Adipocyte (in vitro differentiated cells): ENCODE measurements around the gene XG.
A peak's percentile ranks its signal among the peaks of the same experiment; 100 is the strongest.
"Not testable (repeated sequence)": the region's sequence is repeated elsewhere in the genome, so short reads cannot be mapped to it uniquely, and the experiment has no call there.

Experiments used
- DNase-seq: peaks from one replicate; pipeline ENCODE4 v3.0.0-alpha.2; 2015; ENCODE audit warnings: low read depth
- H3K27me3 ChIP-seq: replicated peaks from 2 replicates; pipeline ENCODE4 v1.7.0; 2013; ENCODE audit warnings: mild to moderate bottlenecking, low read length, moderate library complexity; ENCODE audit not compliant: control insufficient read depth, insufficient read depth
- H3K36me3 ChIP-seq: 2 replicates; pipeline ENCODE4 v1.7.0; 2013; ENCODE audit warnings: low read length, mild to moderate bottlenecking, moderate library complexity; ENCODE audit not compliant: control insufficient read depth, insufficient read depth, severe bottlenecking
- H3K4me1 ChIP-seq: 2 replicates; pipeline ENCODE4 v1.7.0; 2013; ENCODE audit warnings: mild to moderate bottlenecking, low read length, moderate library complexity; ENCODE audit not compliant: control insufficient read depth, insufficient read depth
- H3K4me3 ChIP-seq: 2 replicates; pipeline ENCODE4 v1.7.0; 2013; ENCODE audit warnings: mild to moderate bottlenecking, low read length, moderate library complexity
- H3K9ac ChIP-seq: 2 replicates; pipeline ENCODE4 v1.7.0; 2013; ENCODE audit warnings: mild to moderate bottlenecking, low read length, moderate library complexity
- H3K9me3 ChIP-seq: 2 replicates; pipeline ENCODE4 v1.7.0; 2013; ENCODE audit warnings: mild to moderate bottlenecking, low read length, moderate library complexity; ENCODE audit not compliant: control insufficient read depth

Gene XG

DNA sequence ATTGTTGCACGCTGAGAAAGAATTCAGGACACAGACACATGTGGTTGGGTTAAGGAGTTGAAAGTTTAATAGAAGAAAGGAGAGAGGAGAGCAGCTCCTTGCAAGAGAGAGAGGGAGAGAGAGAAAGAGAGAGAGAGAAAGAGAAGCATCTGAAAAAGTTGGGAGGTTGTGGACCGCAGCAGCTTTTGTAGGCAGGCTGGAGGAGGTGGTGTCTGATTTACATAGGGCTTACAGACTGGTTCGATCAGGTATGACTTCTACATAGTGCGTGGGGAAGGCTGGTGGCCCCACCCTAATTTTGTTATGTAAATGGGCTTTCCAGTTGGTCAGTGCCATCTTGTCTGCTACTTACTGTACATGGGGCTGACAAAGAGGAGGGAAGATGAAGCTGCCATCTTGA lies 49.4 kb downstream of the XG start:
- DNase-seq: no peak
- Histone ChIP-seq H3K4me3 (no peak overlapping the region), H3K9me3 (no peaks in the 10 kb centered on the region), H3K36me3 (peaks cover 5% of the 10 kb centered on the region), H3K4me1 (peaks cover 21% of the 10 kb centered on the region), H3K27me3 (no peaks in the 10 kb centered on the region), H3K9ac (no peak overlapping the region)

DNA sequence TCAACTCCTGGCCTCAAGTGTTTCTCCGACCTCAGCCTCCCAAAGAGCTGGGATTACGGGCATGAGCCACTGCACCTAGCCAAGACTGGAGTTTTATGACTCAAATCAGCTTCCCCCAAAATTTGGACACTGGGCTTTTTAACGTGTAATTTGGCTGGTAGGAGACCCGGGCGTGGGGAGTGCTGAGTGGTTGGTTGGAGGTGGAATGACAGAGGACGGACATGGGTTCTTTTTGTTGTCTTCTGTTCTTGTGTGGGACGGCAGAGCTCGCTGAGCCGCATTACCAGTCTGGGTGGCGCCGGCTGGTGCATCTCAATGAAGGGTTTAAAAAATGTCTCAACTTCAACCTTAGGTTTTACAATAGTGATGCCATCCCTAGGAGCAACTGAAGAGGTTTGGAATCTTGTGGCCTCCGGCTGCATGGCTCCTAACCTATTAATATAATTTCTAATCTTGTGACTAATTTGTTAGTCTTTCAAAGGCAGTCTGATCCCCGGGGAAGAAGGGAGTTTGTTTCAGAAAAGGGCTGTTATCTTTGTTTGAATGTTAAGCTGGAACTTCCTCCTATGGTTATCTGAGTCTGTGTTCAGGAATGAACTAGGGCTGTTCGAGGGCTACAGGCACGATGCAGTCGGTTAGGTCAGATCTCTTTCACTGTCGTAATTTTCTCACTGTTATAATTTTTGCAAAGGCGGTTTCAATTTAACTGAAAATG lies 50.7 kb downstream of the XG start:
- H3K27me3 ChIP-seq, H3K9ac ChIP-seq, H3K36me3 ChIP-seq, H3K4me3 ChIP-seq, H3K9me3 ChIP-seq: not testable (repeated sequence)
- peaks cover 21% of the 10 kb centered on the region for H3K4me1 ChIP-seq
- DNase-seq: peak; percentile 40

DNA sequence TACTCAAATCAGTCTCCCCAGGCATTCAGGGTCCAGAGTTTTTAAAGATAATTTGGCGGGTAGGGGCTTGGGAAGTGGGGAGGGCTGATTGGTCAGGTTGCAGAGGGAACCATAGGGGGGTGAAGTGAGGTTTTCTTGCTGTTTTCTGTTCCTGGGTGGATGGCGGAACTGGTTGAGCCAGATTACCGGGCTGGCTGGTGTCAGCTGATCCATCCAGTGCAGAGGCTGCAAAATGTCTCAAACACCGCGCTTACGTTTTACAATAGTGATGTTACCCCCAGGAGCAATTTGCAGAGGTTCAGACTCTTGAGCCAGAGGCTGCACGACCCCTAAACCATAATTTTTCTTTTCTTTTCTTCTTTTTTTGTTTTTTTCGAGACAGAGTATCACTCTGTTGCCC lies 51.6 kb downstream of the XG start:
- H3K36me3 ChIP-seq, H3K27me3 ChIP-seq, DNase-seq, H3K9me3 ChIP-seq, H3K9ac ChIP-seq, H3K4me3 ChIP-seq: not testable (repeated sequence)
- peaks cover 21% of the 10 kb centered on the region for H3K4me1 ChIP-seq

DNA sequence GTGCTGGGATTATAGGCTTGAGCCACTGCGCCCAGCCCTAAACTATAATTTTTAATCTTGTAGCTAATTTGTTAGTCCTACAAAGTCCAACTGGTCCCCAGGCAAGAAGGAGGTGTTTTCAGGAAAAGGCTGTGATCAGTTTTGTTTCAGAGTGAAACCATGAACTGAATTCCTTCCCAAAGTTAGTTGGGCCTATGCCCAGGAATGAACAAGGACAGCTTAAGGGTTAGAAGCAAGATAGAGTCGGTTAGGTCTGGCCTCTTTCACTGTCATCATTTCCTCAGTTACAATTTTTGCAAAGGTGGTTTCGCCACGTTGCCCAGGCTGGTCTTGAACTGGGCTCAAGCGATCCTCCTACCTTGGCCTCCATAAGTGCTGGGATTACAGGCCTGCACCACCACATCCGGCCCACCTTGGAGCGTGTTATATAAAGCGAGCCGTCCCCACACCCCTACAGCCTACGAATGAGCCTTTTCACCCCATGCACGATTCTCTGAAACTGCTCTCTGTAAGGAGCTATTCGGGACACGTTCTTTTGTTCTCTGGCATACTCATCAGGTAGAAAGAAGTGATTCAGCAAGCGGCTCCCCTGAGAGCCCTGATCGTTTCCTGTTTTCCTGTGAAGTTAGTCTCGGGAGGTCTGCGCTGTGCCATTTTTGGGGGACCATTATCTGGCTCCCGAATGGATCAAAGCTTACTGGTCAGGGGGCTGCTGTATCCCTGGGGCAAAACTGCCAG lies 52.4 kb downstream of the XG start:
- not testable (repeated sequence) for H3K9me3 ChIP-seq, H3K4me3 ChIP-seq, H3K36me3 ChIP-seq, H3K27me3 ChIP-seq
- Histone ChIP-seq H3K4me1 (peaks cover 21% of the 10 kb centered on the region), H3K9ac (peak overlapping the region; percentile 64)
- DNase-seq: peak; percentile 11

DNA sequence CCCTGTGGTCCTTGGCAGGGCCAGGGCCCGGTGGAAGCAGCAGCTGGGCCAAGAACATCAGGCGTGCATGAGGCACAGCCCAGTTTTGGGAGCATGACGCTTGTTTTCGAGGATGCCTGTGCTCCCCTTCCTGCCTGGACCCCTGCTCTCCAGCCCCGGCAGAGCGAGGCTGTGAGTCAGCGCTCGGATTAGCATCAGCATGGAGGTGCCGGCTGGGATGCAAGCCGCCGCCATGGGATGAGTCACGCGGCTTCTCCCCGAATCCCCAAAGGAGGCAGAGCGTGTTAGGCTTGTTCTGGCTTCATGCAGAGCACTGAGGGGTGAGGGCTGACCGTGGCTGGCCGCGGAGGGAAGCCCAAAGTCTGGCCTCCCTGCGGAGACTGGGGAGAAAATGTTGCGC lies 53.0 kb downstream of the XG start:
- Histone ChIP-seq H3K4me1 (peaks cover 21% of the 10 kb centered on the region), H3K4me3 (peak overlapping the region; percentile 63), H3K9ac (peak overlapping the region; percentile 82)
- H3K9me3 ChIP-seq, H3K27me3 ChIP-seq, H3K36me3 ChIP-seq: not testable (repeated sequence)
- DNase-seq: peak; percentile 88

DNA sequence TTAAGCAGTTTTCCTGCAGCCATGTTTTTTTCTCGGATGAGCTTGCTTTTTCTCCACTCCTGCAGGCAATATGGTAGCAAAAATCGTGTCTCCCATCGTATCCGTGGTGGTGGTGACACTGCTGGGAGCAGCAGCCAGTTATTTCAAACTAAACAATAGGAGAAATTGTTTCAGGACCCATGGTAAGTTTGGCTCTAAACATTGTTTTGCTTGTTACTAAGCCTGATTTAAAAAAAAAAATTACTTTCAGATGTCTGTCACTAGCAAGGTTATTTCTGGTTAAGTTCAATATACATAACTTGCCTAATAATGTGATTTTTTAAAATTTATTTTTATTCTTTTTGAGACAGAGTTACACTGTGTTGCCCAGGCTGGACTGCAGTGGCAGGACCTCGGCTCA lies 59.4 kb downstream of the XG start:
- H3K4me3 ChIP-seq: no peak overlapping the region
- no peak for DNase-seq
- H3K4me1 ChIP-seq: peaks cover 13% of the 10 kb centered on the region
- H3K9ac ChIP-seq: no peak overlapping the region
- peaks cover 5% of the 10 kb centered on the region for H3K36me3 ChIP-seq
- no peaks in the 10 kb centered on the region for H3K27me3 ChIP-seq
- H3K9me3 ChIP-seq: no peaks in the 10 kb centered on the region

DNA sequence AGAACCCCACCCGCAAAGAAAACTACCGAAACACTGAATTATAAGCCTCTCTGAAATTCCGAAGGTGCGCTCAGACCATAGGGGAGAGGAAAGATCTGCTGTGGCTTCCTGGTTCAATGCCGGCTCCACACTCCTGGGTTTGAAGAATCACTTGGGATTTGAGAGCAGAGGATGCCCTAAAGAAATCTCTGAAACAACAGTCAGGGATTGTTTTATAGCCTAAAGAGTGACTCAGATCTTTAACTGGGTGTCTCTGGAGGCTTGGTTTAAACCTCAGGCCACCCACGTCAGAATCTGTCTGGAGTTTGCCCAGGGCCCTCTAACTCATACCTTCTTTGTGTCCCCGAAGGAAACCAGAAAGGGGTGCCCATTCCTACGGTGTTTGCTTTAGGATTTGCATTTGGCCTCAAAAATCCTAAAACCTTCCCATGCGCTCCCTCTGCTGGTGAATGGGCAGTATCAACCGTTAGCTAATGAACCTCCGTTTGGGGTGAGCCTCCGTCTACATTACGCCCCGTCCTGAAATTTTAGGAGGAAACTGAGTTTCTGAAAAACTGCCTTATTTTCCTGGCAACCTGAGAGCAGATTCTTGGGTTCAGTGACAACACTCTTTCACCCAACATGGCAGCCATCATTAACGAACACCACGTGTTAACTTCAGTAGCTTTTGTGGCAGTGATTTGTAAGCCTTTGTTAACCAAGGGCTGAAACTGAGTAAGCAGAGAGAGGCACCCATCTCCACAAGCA lies 60.5 kb downstream of the XG start:
- Histone ChIP-seq H3K9ac (peak overlapping the region; percentile 50), H3K4me3 (peak overlapping the region; percentile 42), H3K4me1 (peaks cover 13% of the 10 kb centered on the region)
- not testable (repeated sequence) for H3K27me3 ChIP-seq, H3K9me3 ChIP-seq, H3K36me3 ChIP-seq
- peak; percentile 87 for DNase-seq

DNA sequence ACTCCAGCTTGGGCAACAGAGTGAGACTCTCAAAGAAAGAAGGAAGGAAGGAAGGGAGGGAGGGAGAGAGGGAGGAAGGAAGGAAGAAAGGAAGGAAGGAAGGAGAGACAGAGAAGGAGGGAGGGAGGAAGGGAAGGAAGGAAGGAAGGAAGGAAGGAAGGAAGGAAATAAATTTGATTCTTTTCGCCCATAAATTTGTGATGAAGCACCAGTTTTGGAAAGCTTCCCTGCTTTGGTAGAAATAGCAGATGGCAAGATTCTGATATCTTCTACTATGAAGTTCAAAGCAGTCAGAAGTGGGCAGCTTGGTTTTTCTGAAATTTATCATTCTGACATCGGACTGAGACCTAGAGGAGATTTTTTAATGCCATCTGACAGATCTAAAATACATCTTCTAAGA lies 65.2 kb downstream of the XG start:
- Histone ChIP-seq H3K9ac (no peak overlapping the region), H3K27me3 (no peaks in the 10 kb centered on the region), H3K36me3 (no peaks in the 10 kb centered on the region), H3K4me3 (no peak overlapping the region), H3K4me1 (peaks cover 19% of the 10 kb centered on the region), H3K9me3 (no peaks in the 10 kb centered on the region)
- no peak for DNase-seq

DNA sequence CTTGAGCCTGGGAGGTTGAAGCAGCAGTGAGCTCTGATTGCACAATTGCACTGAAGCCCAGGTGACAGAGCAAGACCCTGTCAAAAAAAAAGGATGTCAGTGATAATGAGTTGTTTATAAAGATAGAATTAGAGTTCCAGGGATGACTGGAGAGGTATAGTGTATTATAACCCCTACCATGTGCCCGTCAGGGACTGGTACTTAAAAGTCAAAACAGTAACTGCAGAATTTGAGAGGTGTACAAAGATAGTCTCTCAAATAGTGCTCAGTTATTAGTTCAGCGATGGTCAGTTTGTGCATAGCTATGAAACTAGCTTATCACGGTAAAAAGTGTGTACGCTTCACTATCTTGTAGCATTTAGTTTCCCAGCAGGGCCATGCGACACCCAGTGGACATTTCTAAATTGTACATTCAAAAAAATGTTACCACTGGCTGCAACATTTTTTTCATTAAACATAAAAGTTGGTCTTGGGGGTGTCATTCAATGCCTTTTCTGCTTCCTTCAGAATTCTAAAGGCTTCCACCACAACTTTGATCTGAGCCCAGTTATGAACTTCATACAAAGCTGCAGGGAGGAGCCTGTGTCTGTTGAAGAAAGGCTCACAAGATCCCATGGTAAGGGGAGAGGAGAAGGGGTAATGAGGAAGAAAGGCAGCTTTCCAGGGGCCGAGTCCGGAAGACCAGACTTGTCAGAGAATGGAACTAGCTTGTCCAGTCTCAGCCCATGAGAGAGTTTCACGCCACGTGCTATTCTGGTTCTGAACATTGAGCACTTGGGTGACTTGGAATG lies 67.7 kb downstream of the XG start:
- peak; percentile 64 for DNase-seq
- H3K4me1 ChIP-seq: peaks cover 20% of the 10 kb centered on the region
- H3K36me3 ChIP-seq: no peaks in the 10 kb centered on the region
- no peak overlapping the region for H3K9ac ChIP-seq
- H3K4me3 ChIP-seq: no peak overlapping the region
- no peaks in the 10 kb centered on the region for H3K27me3 ChIP-seq
- H3K9me3 ChIP-seq: no peaks in the 10 kb centered on the region

DNA sequence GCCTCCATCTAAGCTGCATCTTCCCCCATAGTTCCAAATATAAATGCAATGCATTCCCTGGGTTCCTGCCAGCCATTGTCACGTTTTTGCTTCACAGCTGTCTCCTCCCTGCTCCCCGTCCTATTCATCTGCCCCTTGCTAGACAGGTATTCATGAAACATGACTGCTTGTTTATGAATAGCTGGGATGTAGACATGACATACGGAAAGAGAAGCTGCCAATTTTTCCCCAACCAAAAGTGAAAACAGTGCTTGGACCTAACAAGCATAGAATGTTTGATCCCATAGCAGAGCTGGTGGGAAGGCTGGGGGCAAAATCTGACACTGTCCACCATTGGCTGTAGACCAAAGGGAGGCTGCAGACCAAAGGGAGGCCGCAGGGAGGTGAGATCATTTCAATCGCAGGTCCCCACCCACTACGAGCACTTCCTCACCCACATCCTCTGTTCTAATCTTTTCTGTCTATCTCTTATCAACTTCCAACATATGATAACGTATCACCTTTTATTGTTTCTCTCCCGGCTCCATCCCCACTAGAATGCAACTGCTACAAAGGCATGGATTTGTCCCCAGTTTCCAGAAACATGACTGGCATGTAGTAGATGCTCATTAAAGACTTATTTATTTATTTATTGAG lies 68.4 kb downstream of the XG start:
- H3K36me3 ChIP-seq: no peaks in the 10 kb centered on the region
- H3K9me3 ChIP-seq: no peaks in the 10 kb centered on the region
- peaks cover 25% of the 10 kb centered on the region for H3K4me1 ChIP-seq
- DNase-seq: no peak
- no peak overlapping the region for H3K4me3 ChIP-seq
- H3K9ac ChIP-seq: no peak overlapping the region
- H3K27me3 ChIP-seq: no peaks in the 10 kb centered on the region
